ENCODE measurements around the gene NT5DC1. TPM values are rescaled to one million over a fixed set of nuclear protein-coding genes. Genes with fewer than 3 reads are reported as not detected.
A peak's percentile ranks its signal among the peaks of the same experiment; 100 is the strongest.

NT5DC1 gene
- polyA plus RNA-seq, 1 donor from 2014 or later, result 83.2 TPM

DNA sequence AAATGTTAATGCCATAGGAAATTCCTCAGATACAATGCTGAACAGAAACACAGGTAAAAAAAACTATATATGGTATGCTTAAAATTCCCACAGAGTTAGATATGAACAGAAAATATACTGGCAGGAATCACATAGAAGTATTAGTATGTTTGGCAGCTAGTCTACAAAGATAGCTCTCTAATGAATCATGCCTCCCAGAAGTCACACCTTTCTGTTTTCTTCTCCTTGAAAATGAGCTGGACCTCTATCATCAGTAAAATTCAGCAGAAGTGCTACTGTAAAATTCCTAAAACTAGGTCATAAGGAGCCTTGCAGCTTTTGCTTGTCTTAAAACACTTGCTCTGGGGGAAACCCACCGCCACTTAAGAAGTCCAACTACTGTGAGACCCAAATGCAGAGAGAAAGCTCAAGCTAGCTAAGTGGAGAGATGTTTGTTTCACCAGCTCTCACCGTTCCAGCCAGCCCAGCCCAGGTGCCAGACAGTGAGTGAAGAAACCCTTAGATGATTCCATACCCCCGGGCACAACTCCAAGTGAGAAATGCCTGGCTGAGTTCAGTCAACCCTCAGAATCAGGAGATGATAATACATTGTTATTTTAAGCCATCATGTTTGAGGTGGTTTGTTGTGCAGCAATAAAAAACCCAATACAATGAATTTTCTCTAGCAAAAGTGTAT is 110.2 kb downstream of the NT5DC1 start:
- peaks cover 2% of the 10 kb centered on the region for H3K36me3 Mint-ChIP-seq
- H3K27ac Mint-ChIP-seq, result no peak overlapping the region
- no peaks in the 10 kb centered on the region for H3K9me3 Mint-ChIP-seq
- no peaks in the 10 kb centered on the region for H3K27me3 Mint-ChIP-seq
- peaks cover 0 to 4% (median 0%) of the 10 kb centered on the region in 3 donors for H3K4me1 Mint-ChIP-seq
- no peak overlapping the region for H3K4me3 Mint-ChIP-seq

- Mint-ChIP-seq H3K4me1 (peaks cover 0 to 9% (median 5%) of the 10 kb centered on the region in 3 donors), H3K9me3 (no peaks in the 10 kb centered on the region), H3K27me3 (no peaks in the 10 kb centered on the region), H3K27ac (no peak overlapping the region), H3K4me3 (no peak overlapping the region), H3K36me3 (peaks cover 2% of the 10 kb centered on the region)
Measured at GRCh38 chr6:116214681-116215080, 114.0 kb downstream of the NT5DC1 start.

DNA sequence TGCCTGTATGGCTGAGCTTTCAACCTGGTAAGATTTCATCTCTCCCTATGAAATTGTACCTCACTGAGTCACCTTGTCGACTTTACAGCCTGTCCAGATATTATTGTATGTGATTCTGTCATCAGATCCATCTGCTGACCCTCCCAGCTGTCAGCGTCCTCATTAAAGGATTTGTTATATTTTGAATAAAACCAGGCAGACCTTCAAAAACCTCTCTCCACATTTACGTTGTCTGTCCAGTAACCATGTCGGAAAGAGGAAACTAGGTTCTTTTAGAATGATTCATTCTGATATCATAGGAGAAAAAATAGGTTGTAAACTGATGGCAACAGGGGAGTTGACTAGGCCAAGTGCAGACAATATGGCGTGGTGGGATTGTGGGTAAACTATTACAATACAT is 114.8 kb downstream of the NT5DC1 start:
- H3K27ac Mint-ChIP-seq, result no peak overlapping the region
- peaks cover 0 to 9% (median 5%) of the 10 kb centered on the region in 3 donors for H3K4me1 Mint-ChIP-seq

DNA sequence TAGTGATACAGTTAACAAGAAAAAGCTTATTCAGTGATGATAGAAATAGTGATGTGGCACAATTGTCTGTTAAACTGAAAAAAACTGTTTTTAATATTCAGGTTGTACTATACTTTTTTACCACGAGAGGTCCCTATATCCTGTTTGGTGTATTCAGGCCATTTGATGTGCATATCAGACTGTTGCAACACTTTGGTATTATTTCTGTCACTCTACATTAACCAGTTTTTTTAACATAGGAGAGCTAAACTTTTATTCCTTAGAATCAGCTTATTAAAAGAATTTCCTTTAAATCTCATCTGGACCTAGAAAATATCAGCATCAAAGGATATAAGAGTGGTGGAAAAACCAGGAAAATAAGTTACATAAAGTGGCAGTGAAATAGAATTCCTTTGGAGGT is 116.4 kb downstream of the NT5DC1 start:
- no peak overlapping the region for H3K4me3 Mint-ChIP-seq
- no peaks in the 10 kb centered on the region for H3K27me3 Mint-ChIP-seq
- H3K4me1 Mint-ChIP-seq, result peaks cover 0 to 9% (median 5%) of the 10 kb centered on the region in 3 donors
- H3K36me3 Mint-ChIP-seq, result no peaks in the 10 kb centered on the region
- no peak overlapping the region for H3K27ac Mint-ChIP-seq
- H3K9me3 Mint-ChIP-seq, result no peaks in the 10 kb centered on the region

More for the DNA sequence above, 114.8 kb downstream of the NT5DC1 start:
- H3K36me3 Mint-ChIP-seq, result peaks cover 2% of the 10 kb centered on the region
- no peaks in the 10 kb centered on the region for H3K9me3 Mint-ChIP-seq
- H3K27me3 Mint-ChIP-seq, result no peaks in the 10 kb centered on the region
- no peak overlapping the region for H3K4me3 Mint-ChIP-seq

DNA sequence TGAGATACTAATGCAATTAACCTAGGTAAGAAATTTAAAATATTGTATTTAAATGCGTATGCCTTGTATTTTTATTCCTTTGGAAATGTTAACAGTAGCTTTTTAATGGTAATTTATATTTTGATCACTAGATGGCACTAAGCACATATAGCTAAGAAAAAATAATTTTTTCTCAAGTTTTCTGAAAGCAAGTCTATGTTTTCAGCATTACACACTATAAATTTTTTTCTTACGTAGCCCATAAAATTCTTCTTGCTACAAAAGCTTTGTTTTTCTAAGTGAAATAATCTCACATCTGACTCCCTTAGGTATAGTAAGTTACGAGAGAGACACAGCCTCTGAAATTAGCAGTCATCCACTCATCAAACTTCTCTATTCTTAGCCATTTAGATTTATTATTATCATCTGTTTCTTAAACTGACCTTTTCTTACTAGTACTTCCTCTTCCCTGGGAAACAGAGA is 117.5 kb downstream of the NT5DC1 start:
- H3K36me3 Mint-ChIP-seq, result no peaks in the 10 kb centered on the region
- no peak overlapping the region for H3K4me3 Mint-ChIP-seq
- no peaks in the 10 kb centered on the region for H3K9me3 Mint-ChIP-seq
- no peak overlapping the region for H3K27ac Mint-ChIP-seq
- no peaks in the 10 kb centered on the region for H3K27me3 Mint-ChIP-seq
- H3K4me1 Mint-ChIP-seq, result peaks cover 0 to 9% (median 5%) of the 10 kb centered on the region in 3 donors

GRCh38 chr6:116218866-116219265 is 118.2 kb downstream of the NT5DC1 start:
- H3K27me3 Mint-ChIP-seq, result no peaks in the 10 kb centered on the region
- no peak overlapping the region for H3K27ac Mint-ChIP-seq
- peaks cover 0 to 9% (median 5%) of the 10 kb centered on the region in 3 donors for H3K4me1 Mint-ChIP-seq
- no peak overlapping the region for H3K4me3 Mint-ChIP-seq
- H3K36me3 Mint-ChIP-seq, result no peaks in the 10 kb centered on the region
- no peaks in the 10 kb centered on the region for H3K9me3 Mint-ChIP-seq

DNA sequence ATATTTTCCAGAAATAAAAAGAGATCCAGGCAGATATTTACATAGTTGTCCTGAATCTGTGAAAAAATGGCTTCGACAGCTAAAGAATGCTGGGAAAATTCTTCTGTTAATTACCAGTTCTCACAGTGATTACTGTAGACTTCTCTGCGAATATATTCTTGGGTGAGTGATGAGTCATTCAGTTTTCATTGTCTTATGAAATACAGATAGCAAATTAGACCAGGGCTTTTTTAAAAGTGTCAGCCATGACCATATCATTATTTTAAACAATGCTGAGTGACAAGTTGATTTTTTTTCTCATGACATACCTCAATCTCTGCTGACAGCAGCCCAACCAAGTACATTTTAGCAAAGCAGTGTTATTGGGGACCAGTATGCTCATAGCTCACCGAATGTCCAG is 120.4 kb downstream of the NT5DC1 start:
- peaks cover 0 to 5% (median 5%) of the 10 kb centered on the region in 3 donors for H3K4me1 Mint-ChIP-seq
- H3K9me3 Mint-ChIP-seq, result no peaks in the 10 kb centered on the region
- H3K36me3 Mint-ChIP-seq, result peaks cover 1% of the 10 kb centered on the region
- no peaks in the 10 kb centered on the region for H3K27me3 Mint-ChIP-seq
- no peak overlapping the region for H3K27ac Mint-ChIP-seq
- H3K4me3 Mint-ChIP-seq, result no peak overlapping the region

DNA sequence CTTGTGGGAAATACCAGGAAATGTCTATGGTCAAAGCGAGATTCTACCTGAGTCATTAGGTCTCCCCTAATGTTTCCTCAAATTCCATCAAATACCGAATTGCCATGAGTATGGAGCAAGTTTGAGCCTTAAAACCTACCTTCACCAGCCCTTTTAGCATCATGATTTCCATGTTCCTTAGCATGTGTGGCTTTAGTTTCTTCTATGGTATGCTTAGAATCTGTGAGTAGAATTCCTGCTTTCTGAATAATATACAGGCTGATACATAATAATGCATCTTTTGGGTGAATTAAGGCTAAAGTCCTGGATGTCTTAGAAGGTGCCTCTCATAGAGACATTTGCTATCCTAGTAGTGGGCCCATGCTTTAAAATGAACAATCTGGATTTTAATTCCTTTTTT is 121.3 kb downstream of the NT5DC1 start:
- H3K4me3 Mint-ChIP-seq, result no peak overlapping the region
- peaks cover 0 to 4% (median 4%) of the 10 kb centered on the region in 3 donors for H3K4me1 Mint-ChIP-seq
- H3K36me3 Mint-ChIP-seq, result peaks cover 1% of the 10 kb centered on the region
- H3K9me3 Mint-ChIP-seq, result no peaks in the 10 kb centered on the region
- no peak overlapping the region for H3K27ac Mint-ChIP-seq
- no peaks in the 10 kb centered on the region for H3K27me3 Mint-ChIP-seq

GRCh38 chr6:116223355-116223754 is 122.7 kb downstream of the NT5DC1 start:
- no peak overlapping the region for H3K27ac Mint-ChIP-seq
- no peaks in the 10 kb centered on the region for H3K27me3 Mint-ChIP-seq
- H3K4me1 Mint-ChIP-seq, result peaks cover 0 to 1% (median 0%) of the 10 kb centered on the region in 3 donors
- H3K36me3 Mint-ChIP-seq, result peaks cover 1% of the 10 kb centered on the region
- H3K4me3 Mint-ChIP-seq, result no peak overlapping the region
- H3K9me3 Mint-ChIP-seq, result no peaks in the 10 kb centered on the region

GRCh38 chr6:116229287-116229913 is 128.7 kb downstream of the NT5DC1 start:
- H3K9me3 Mint-ChIP-seq, result no peaks in the 10 kb centered on the region
- H3K36me3 Mint-ChIP-seq, result peaks cover 5% of the 10 kb centered on the region
- no peaks in the 10 kb centered on the region for H3K4me1 Mint-ChIP-seq
- H3K4me3 Mint-ChIP-seq, result no peak overlapping the region
- no peak overlapping the region for H3K27ac Mint-ChIP-seq
- H3K27me3 Mint-ChIP-seq, result no peaks in the 10 kb centered on the region

GRCh38 chr6:116234689-116235088 is 134.0 kb downstream of the NT5DC1 start:
- H3K27ac Mint-ChIP-seq, result no peak overlapping the region
- H3K4me1 Mint-ChIP-seq, result no peaks in the 10 kb centered on the region
- H3K4me3 Mint-ChIP-seq, result peak overlapping the region in 1 of 4 donors; percentile 47
- peaks cover 6% of the 10 kb centered on the region for H3K36me3 Mint-ChIP-seq
- no peaks in the 10 kb centered on the region for H3K9me3 Mint-ChIP-seq
- no peaks in the 10 kb centered on the region for H3K27me3 Mint-ChIP-seq

GRCh38 chr6:116238083-116238482 is 137.4 kb downstream of the NT5DC1 start:
- peaks cover 7% of the 10 kb centered on the region for H3K36me3 Mint-ChIP-seq
- H3K4me3 Mint-ChIP-seq, result no peak overlapping the region
- no peaks in the 10 kb centered on the region for H3K4me1 Mint-ChIP-seq
- H3K27me3 Mint-ChIP-seq, result no peaks in the 10 kb centered on the region
- no peak overlapping the region for H3K27ac Mint-ChIP-seq
- no peaks in the 10 kb centered on the region for H3K9me3 Mint-ChIP-seq

DNA sequence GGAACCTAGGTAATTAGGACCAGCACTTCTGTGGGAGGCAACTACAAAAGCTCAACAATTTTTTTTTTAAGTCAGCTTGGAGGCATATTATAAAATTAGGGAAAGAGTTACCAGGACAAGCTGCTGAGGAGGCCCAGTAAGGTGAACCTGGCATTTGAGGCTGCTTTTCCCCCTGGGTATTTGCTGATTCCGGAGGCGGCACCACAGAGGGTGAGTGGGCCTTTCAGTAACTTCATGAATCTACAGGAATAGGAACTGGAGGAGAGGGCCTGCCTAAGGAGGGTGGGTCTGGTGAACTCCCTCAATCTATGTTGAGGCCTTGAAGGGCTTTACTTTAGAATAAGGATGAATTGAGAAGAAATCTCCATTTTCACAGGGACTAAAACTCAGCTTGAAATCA is 138.6 kb downstream of the NT5DC1 start:
- H3K27me3 Mint-ChIP-seq, result no peaks in the 10 kb centered on the region
- H3K36me3 Mint-ChIP-seq, result peaks cover 5% of the 10 kb centered on the region
- H3K27ac Mint-ChIP-seq, result no peak overlapping the region
- no peak overlapping the region for H3K4me3 Mint-ChIP-seq
- no peaks in the 10 kb centered on the region for H3K4me1 Mint-ChIP-seq
- H3K9me3 Mint-ChIP-seq, result no peaks in the 10 kb centered on the region

GRCh38 chr6:116239856-116240255 is 139.2 kb downstream of the NT5DC1 start:
- no peaks in the 10 kb centered on the region for H3K27me3 Mint-ChIP-seq
- H3K4me1 Mint-ChIP-seq, result no peaks in the 10 kb centered on the region
- no peaks in the 10 kb centered on the region for H3K9me3 Mint-ChIP-seq
- H3K27ac Mint-ChIP-seq, result no peak overlapping the region
- H3K36me3 Mint-ChIP-seq, result peaks cover 5% of the 10 kb centered on the region
- no peak overlapping the region for H3K4me3 Mint-ChIP-seq

- H3K4me3 Mint-ChIP-seq, result no peak overlapping the region
- peaks cover 5% of the 10 kb centered on the region for H3K36me3 Mint-ChIP-seq
- H3K27ac Mint-ChIP-seq, result no peak overlapping the region
- no peaks in the 10 kb centered on the region for H3K9me3 Mint-ChIP-seq
- peaks cover 8 to 12% (median 8%) of the 10 kb centered on the region in 3 donors for H3K4me1 Mint-ChIP-seq
- no peaks in the 10 kb centered on the region for H3K27me3 Mint-ChIP-seq
Measured at GRCh38 chr6:116244284-116244683, 143.6 kb downstream of the NT5DC1 start.

DNA sequence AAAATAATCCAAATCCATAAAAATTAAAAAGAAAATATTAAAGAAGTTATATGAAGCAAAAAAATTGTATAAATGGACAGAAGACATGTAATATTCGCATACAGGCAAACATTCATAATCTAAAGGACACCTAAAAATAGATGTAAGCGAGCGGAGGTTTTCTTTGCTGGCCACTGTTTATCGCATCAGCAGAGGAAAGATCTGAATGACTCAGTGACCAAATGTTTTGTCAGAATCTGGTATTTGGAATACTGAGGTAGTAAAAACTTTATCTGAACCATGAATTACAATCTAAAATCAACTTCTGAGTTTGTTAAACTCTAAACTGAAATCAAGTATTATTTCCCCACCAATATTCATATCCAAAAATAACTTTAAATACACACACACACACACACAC is 145.4 kb downstream of the NT5DC1 start:
- H3K36me3 Mint-ChIP-seq, result no peaks in the 10 kb centered on the region
- no peak overlapping the region for H3K4me3 Mint-ChIP-seq
- H3K27me3 Mint-ChIP-seq, result no peaks in the 10 kb centered on the region
- peaks cover 19 to 23% (median 21%) of the 10 kb centered on the region in 3 donors for H3K4me1 Mint-ChIP-seq
- H3K27ac Mint-ChIP-seq, result no peak overlapping the region
- no peaks in the 10 kb centered on the region for H3K9me3 Mint-ChIP-seq

Data from IgD-negative memory B cell (primary cell).